NT2/D1 (cell line): Measurements from ENCODE around the gene TNK1.

ENCODE experiments used
- SUZ12 ChIP-seq: IDR thresholded peaks from 2 replicates; pipeline ENCODE4 v1.6.1; 2011; ENCODE audit not compliant: insufficient read length, insufficient read depth; ENCODE audit errors: extremely low read depth
- YY1 ChIP-seq: IDR thresholded peaks from 2 replicates; pipeline ENCODE4 v1.6.1; 2011; ENCODE audit not compliant: insufficient read length, insufficient read depth

DNA sequence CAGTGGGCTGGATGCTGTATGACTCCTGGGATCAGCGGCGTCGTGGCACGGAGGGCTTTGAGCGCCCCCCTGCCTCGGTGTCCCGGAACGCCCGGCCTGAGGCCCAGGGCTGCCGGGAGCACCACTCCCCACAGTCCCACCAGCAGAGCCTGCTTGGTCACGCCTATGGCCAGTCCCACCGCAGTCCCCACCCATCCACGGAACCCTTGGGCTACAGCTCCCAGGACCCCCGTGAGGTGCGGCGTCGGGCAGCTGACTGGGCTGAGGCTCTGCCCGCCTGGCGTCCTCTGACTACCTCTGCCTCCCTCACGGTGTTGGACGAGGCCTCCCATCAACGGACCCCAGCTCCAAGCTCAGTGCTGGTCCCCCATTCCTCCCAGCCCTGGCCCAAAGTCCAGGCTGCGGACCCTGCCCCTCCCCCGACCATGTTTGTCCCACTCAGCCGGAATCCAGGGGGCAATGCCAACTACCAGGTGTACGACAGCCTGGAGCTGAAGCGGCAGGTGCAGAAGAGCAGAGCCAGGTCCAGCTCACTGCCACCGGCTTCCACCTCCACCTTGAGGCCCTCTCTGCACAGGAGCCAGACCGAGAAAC, 46.1 kb downstream of the TNK1 start:
- TF ChIP-seq YY1 (no peak), SUZ12 (no peak)
